HepG2 (cell line): ENCODE results near the gene DIPK1B. TPM values are rescaled to one million over a fixed set of nuclear protein-coding genes. Genes with fewer than 3 reads are reported as not detected.

ENCODE experiments used
- ERF ChIP-seq: IDR thresholded peaks from 2 replicates; pipeline ENCODE4 v1.6.1; 2018; ENCODE audit warnings: missing biosample characterization, missing genetic modification reagents
- EZH2 ChIP-seq: conservative IDR thresholded peaks from 2 replicates; pipeline ENCODE4 v1.6.1; 2012; ENCODE audit warnings: mild to moderate bottlenecking, low read depth, low read length, moderate library complexity
- HNRNPH1 ChIP-seq: fragments of 200-400 bp; formaldehyde crosslinking; optimal IDR thresholded peaks from 2 replicates; pipeline ENCODE3; 2017; ENCODE audit warnings: mild to moderate bottlenecking, low read depth, low read length
- IKZF1 ChIP-seq: fragments of 450-650 bp; IDR thresholded peaks from 2 replicates; pipeline ENCODE4 v1.7.1; 2016
- NFKB2 ChIP-seq: sonication (generic); formaldehyde crosslinking; IDR thresholded peaks from 2 replicates; pipeline ENCODE4 v1.4.0; 2020; ENCODE audit warnings: missing genetic modification reagents, borderline replicate concordance
- PCBP2 ChIP-seq: fragments of 200-400 bp; formaldehyde crosslinking; optimal IDR thresholded peaks from 2 replicates; pipeline ENCODE3; 2018; ENCODE audit warnings: low read length, low read depth; ENCODE audit not compliant: poor library complexity, severe bottlenecking
- RAD51 ChIP-seq: fragments of 450-650 bp; IDR thresholded peaks from 2 replicates; pipeline ENCODE4 v1.6.1; 2016; ENCODE audit warnings: borderline replicate concordance
- RBM22 ChIP-seq: fragments of 200-400 bp; formaldehyde crosslinking; optimal IDR thresholded peaks from 2 replicates; pipeline ENCODE3; 2017; ENCODE audit warnings: mild to moderate bottlenecking, low read length, moderate library complexity
- SNAPC2 ChIP-seq: sonication (generic); formaldehyde crosslinking; IDR thresholded peaks from 2 replicates; pipeline ENCODE4 v1.8.1; 2022; ENCODE audit warnings: mild to moderate bottlenecking, missing genetic modification reagents
- SRSF1 ChIP-seq: fragments of 200-400 bp; formaldehyde crosslinking; optimal IDR thresholded peaks from 2 replicates; pipeline ENCODE3; 2017; ENCODE audit warnings: mild to moderate bottlenecking, low read depth, low read length, moderate library complexity
- STAT5B ChIP-seq: sonication (generic); formaldehyde crosslinking; IDR thresholded peaks from 2 replicates; pipeline ENCODE4 v1.4.0; 2020; ENCODE audit warnings: missing genetic modification reagents
- TAF1 ChIP-seq: sonication (generic); formaldehyde crosslinking; IDR thresholded peaks from 2 replicates; pipeline ENCODE4 v1.4.0; 2020; ENCODE audit warnings: missing genetic modification reagents
- ZNF263 ChIP-seq: sonication (generic); formaldehyde crosslinking; IDR thresholded peaks from 2 replicates; pipeline ENCODE4 v1.4.0; 2020; ENCODE audit warnings: missing genetic modification reagents
- ZNF282 ChIP-seq: fragments of 450-650 bp; IDR thresholded peaks from 2 replicates; pipeline ENCODE4 v1.6.1; 2018; ENCODE audit not compliant: partially characterized antibody
- ZNF343 ChIP-seq: sonication (generic); formaldehyde crosslinking; IDR thresholded peaks from 2 replicates; pipeline ENCODE4 v1.4.0; 2020; ENCODE audit warnings: mild to moderate bottlenecking, missing genetic modification reagents
- ZNF557 ChIP-seq: sonication (generic); formaldehyde crosslinking; IDR thresholded peaks from 2 replicates; pipeline ENCODE4 v1.4.0; 2020; ENCODE audit warnings: missing genetic modification reagents
- ZNF567 ChIP-seq: sonication (generic); formaldehyde crosslinking; IDR thresholded peaks from 2 replicates; pipeline ENCODE4 v1.8.1; 2023; ENCODE audit warnings: mild to moderate bottlenecking, missing genetic modification reagents, borderline replicate concordance
- ZNF670 ChIP-seq: sonication (generic); formaldehyde crosslinking; IDR thresholded peaks from 2 replicates; pipeline ENCODE4 v1.8.0; 2022; ENCODE audit warnings: mild to moderate bottlenecking, missing genetic modification reagents, borderline replicate concordance
- polyA plus RNA-seq, 8 experiments: library from polyadenylated mRNA; depleted of rRNA in 3 of 8; stranded (reverse) in 7 of 8; unstranded in 1 of 8; fragments of >200 nt; fragmentation: Illumina TruSeq in 4 of 8; extraction: Trizol in 4 of 8; gene quantifications; 2 replicates each; pipeline versions ENCODE4 v1.2.1 to v1.2.3, GENCODE V29; 2011 to 2016; ENCODE audit warnings: low read depth in 4 of 8, missing spikeins in 1 of 8, mixed read lengths in 1 of 8; ENCODE audit not compliant: insufficient read depth in 1 of 8
- total RNA-seq, 5 experiments: library from RNA; depleted of rRNA; stranded (reverse); fragments of >200 nt; fragmentation: Illumina TruSeq; extraction: Trizol; gene quantifications; 2 replicates each; pipeline ENCODE4 v1.2.3, GENCODE V29; 2016; ENCODE audit warnings: low read depth in 1 of 5
- TF ChIP-seq, protein P1 (sequence below): sonication (generic); formaldehyde crosslinking; IDR thresholded peaks from 2 replicates; pipeline ENCODE4 v1.4.0; 2020; ENCODE audit warnings: mild to moderate bottlenecking, missing genetic modification reagents
- TF ChIP-seq, protein P2 (sequence below): IDR thresholded peaks from 2 replicates; pipeline ENCODE4 v1.6.1; 2016; ENCODE audit warnings: low read depth, borderline replicate concordance
- TF ChIP-seq, protein P3 (sequence below): sonication (generic); formaldehyde crosslinking; IDR thresholded peaks from 2 replicates; pipeline ENCODE4 v1.5.0; 2020; ENCODE audit warnings: missing genetic modification reagents, mild to moderate bottlenecking, borderline replicate concordance
- TF ChIP-seq, protein P4 (sequence below): sonication (generic); formaldehyde crosslinking; IDR thresholded peaks from 2 replicates; pipeline ENCODE4 v1.9.0; 2021; ENCODE audit warnings: missing genetic modification reagents, mild to moderate bottlenecking, borderline replicate concordance
- TF ChIP-seq, protein P5 (sequence below): sonication (generic); formaldehyde crosslinking; IDR thresholded peaks from 2 replicates; pipeline ENCODE4 v1.8.1; 2022; ENCODE audit warnings: mild to moderate bottlenecking, missing genetic modification reagents
- TF ChIP-seq, protein P6 (sequence below): sonication (generic); formaldehyde crosslinking; IDR thresholded peaks from 2 replicates; pipeline ENCODE4 v1.4.0; 2020; ENCODE audit warnings: missing genetic modification reagents
- TF ChIP-seq, protein P7 (sequence below): sonication (generic); formaldehyde crosslinking; conservative IDR thresholded peaks from 2 replicates; pipeline ENCODE4 v1.8.0; 2022; ENCODE audit warnings: low read depth, missing genetic modification reagents

DIPK1B gene
- total and polyA plus RNA-seq, 2 of the 13 experiments (the other 11 are each of a cell fraction or from before 2014, with no cell fraction given), result 0.18 to 3.9 TPM

DNA sequence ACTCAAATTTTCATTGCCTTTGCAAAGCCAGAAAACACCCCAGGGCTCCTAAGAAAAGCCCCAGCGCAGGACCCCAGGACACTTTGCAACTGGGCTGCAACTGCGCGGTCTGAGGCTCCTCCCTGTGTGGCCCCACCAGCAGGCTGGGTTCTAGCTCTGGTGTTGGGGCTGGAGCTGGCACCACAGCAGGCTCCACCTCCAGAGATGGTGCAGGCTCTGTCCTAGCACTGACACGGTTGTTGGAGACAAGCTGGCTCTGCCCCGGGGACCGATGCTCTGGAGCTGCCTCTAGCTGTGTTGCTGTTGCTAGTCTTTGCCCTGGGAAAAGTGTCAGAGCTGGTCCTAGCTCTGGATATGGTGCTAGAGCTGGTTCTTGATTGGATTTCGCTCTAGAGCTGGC is 16.8 kb downstream of the DIPK1B start (continued):
- TF ChIP-seq ZNF263 (CRISPR knock-in tag) (peak; percentile 43; the same call in 1 of the 2 replicates), PCBP2 (no peak), RAD51 (no peak), ZNF282 (no peak), SNAPC2 (CRISPR knock-in tag) (no peak), ZNF557 (no peak), ZNF567 (CRISPR knock-in tag) (no peak), NFKB2 (no peak), IKZF1 (no peak), ZNF343 (CRISPR knock-in tag) (no peak), EZH2 (no peak), STAT5B (CRISPR knock-in tag) (no peak), ERF (CRISPR knock-in tag) (0 out of 2 replicates have a peak, but pooled peaks have one; percentile 6), RBM22 (peak; percentile 19), SRSF1 (peak; percentile 20), TAF1 (CRISPR knock-in tag) (no peak), HNRNPH1 (no peak), ZNF670 (CRISPR knock-in tag) (no peak)
- TF ChIP-seq, protein P1, sequence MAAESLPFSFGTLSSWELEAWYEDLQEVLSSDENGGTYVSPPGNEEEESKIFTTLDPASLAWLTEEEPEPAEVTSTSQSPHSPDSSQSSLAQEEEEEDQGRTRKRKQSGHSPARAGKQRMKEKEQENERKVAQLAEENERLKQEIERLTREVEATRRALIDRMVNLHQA (CRISPR knock-in tag), result no peak
- TF ChIP-seq, protein P2, sequence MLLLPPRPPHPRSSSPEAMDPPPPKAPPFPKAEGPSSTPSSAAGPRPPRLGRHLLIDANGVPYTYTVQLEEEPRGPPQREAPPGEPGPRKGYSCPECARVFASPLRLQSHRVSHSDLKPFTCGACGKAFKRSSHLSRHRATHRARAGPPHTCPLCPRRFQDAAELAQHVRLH (CRISPR knock-in tag), result no peak
- TF ChIP-seq, protein P3, sequence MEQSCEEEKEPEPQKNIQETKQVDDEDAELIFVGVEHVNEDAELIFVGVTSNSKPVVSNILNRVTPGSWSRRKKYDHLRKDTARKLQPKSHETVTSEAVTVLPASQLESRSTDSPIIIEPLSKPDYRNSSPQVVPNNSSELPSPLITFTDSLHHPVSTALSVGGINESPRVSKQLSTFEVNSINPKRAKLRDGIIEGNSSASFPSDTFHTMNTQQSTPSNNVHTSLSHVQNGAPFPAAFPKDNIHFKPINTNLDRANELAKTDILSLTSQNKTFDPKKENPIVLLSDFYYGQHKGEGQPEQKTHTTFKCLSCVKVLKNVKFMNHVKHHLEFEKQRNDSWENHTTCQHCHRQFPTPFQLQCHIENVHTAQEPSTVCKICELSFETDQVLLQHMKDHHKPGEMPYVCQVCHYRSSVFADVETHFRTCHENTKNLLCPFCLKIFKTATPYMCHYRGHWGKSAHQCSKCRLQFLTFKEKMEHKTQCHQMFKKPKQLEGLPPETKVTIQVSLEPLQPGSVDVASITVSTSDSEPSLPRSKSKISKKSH, result 0 out of 2 replicates have a peak, but pooled peaks have one; percentile 12
- TF ChIP-seq, protein P4, sequence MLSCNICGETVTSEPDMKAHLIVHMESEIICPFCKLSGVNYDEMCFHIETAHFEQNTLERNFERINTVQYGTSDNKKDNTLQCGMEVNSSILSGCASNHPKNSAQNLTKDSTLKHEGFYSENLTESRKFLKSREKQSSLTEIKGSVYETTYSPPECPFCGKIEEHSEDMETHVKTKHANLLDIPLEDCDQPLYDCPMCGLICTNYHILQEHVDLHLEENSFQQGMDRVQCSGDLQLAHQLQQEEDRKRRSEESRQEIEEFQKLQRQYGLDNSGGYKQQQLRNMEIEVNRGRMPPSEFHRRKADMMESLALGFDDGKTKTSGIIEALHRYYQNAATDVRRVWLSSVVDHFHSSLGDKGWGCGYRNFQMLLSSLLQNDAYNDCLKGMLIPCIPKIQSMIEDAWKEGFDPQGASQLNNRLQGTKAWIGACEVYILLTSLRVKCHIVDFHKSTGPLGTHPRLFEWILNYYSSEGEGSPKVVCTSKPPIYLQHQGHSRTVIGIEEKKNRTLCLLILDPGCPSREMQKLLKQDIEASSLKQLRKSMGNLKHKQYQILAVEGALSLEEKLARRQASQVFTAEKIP, result no peak
- TF ChIP-seq, protein P5, sequence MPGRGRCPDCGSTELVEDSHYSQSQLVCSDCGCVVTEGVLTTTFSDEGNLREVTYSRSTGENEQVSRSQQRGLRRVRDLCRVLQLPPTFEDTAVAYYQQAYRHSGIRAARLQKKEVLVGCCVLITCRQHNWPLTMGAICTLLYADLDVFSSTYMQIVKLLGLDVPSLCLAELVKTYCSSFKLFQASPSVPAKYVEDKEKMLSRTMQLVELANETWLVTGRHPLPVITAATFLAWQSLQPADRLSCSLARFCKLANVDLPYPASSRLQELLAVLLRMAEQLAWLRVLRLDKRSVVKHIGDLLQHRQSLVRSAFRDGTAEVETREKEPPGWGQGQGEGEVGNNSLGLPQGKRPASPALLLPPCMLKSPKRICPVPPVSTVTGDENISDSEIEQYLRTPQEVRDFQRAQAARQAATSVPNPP (CRISPR knock-in tag), result no peak
- TF ChIP-seq, protein P6, sequence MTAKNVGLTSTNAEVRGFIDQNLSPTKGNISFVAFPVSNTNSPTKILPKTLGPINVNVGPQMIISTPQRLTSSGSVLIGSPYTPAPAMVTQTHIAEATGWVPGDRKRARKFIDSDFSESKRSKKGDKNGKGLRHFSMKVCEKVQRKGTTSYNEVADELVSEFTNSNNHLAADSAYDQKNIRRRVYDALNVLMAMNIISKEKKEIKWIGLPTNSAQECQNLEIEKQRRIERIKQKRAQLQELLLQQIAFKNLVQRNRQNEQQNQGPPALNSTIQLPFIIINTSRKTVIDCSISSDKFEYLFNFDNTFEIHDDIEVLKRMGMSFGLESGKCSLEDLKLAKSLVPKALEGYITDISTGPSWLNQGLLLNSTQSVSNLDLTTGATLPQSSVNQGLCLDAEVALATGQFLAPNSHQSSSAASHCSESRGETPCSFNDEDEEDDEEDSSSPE (CRISPR knock-in tag), result no peak
- TF ChIP-seq, protein P7, sequence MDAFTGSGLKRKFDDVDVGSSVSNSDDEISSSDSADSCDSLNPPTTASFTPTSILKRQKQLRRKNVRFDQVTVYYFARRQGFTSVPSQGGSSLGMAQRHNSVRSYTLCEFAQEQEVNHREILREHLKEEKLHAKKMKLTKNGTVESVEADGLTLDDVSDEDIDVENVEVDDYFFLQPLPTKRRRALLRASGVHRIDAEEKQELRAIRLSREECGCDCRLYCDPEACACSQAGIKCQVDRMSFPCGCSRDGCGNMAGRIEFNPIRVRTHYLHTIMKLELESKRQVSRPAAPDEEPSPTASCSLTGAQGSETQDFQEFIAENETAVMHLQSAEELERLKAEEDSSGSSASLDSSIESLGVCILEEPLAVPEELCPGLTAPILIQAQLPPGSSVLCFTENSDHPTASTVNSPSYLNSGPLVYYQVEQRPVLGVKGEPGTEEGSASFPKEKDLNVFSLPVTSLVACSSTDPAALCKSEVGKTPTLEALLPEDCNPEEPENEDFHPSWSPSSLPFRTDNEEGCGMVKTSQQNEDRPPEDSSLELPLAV, result no peak
